ENCODE measurements around the gene FAM3A.

Gene FAM3A

DNA sequence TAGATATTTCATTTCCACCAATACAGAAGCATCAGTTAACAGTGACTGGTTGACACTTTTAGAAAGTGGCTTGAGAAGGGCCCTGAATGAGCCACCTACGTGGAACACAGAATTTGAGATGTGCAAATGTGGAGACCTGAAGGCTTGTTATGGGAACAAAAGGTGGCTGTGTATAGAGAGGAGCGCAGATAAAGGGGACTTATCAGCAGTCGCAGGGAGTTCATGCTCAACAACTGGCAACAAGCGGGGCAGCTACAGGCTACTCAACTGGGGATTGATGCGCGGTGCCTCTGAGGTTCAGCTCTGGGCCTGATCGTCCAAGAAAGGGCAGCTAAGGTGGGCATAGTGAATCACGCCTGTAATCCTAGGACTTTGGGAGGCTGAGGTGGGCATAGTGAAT is 3.4 kb upstream of the FAM3A start:
- Histone ChIP-seq H2AFZ (ENCODE audit: low read length) (no peak overlapping the region), H3K4me3 (ENCODE audit: low read depth, low read length, poor library complexity, severe bottlenecking) (no peak overlapping the region), H3K4me1 (ENCODE audit: insufficient read depth, low read length, severe bottlenecking) (peaks cover 13% of the 10 kb centered on the region), H3F3A (ENCODE audit: insufficient read depth, low read length) (no peaks in the 10 kb centered on the region), H3K4me2 (ENCODE audit: low read length) (no peak overlapping the region), H3K36me3 (ENCODE audit: insufficient read depth, low read length) (no peaks in the 10 kb centered on the region), H3K9me3 (ENCODE audit: low read length) (no peaks in the 10 kb centered on the region), H3K27ac (ENCODE audit: low read depth, low read length, poor library complexity, severe bottlenecking) (no peak overlapping the region), H3K27me3 (ENCODE audit: insufficient read depth, low read length) (no peaks in the 10 kb centered on the region), H4K20me1 (ENCODE audit: insufficient read depth, low read length) (no peaks in the 10 kb centered on the region), H3K9me2 (ENCODE audit: low read depth, low read length) (no peaks in the 10 kb centered on the region), H3K9ac (ENCODE audit: low read length) (no peak overlapping the region), H3K79me2 (ENCODE audit: insufficient read depth, low read length) (no peaks in the 10 kb centered on the region)
- no peak for TF ChIP-seq EZH2 (IDR thresholded peaks at IDR 0.05; ENCODE audit: borderline replicate concordance, low read length)
- TF ChIP-seq, protein P1, sequence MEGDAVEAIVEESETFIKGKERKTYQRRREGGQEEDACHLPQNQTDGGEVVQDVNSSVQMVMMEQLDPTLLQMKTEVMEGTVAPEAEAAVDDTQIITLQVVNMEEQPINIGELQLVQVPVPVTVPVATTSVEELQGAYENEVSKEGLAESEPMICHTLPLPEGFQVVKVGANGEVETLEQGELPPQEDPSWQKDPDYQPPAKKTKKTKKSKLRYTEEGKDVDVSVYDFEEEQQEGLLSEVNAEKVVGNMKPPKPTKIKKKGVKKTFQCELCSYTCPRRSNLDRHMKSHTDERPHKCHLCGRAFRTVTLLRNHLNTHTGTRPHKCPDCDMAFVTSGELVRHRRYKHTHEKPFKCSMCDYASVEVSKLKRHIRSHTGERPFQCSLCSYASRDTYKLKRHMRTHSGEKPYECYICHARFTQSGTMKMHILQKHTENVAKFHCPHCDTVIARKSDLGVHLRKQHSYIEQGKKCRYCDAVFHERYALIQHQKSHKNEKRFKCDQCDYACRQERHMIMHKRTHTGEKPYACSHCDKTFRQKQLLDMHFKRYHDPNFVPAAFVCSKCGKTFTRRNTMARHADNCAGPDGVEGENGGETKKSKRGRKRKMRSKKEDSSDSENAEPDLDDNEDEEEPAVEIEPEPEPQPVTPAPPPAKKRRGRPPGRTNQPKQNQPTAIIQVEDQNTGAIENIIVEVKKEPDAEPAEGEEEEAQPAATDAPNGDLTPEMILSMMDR (IDR thresholded peaks at IDR 0.05; ENCODE audit: low read length): no peak

DNA sequence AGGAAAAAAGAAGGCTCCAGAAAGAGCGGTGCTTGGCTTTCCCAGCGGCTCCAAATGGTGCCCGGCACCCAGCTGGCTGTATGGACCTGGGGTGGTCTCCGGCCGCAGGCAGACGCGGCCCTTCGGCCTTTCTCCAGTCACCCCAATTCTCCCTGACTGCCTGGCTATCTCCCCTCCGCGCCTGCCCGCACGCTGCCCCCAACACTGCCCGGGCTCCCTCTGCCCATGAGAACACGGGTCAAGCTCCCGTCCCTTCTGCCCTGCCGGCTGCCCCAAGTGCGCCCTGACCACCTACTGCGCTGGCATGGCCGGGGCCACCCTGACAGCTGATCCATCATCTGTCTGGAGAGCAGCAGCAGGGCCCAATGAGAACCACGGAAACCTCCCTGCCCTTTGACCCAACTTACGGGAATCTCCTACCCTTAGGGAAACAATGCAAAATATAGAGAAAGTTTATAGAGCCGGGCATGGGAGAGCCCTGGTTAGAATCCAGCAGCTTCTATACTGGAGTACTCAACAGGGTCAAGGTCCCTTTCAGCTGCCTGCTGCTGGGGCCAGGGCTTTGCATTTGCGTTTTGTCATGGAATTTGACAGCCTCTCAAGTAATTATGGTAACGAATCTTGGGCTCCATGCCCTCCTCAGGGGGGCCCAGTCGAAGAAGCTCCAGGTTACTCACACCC is 1.2 kb upstream of the FAM3A start:
- Histone ChIP-seq H3K79me2 (ENCODE audit: insufficient read depth, low read length) (no peaks in the 10 kb centered on the region), H3K4me2 (ENCODE audit: low read length) (peak overlapping the region; percentile 96; the same call in 1 of the 2 replicates), H3K9me3 (ENCODE audit: low read length) (no peaks in the 10 kb centered on the region), H3K27me3 (ENCODE audit: insufficient read depth, low read length) (no peaks in the 10 kb centered on the region), H3K9me2 (ENCODE audit: low read depth, low read length) (no peaks in the 10 kb centered on the region), H3K9ac (ENCODE audit: low read length) (no peak overlapping the region; the same call in 1 of the 2 replicates), H3K36me3 (ENCODE audit: insufficient read depth, low read length) (no peaks in the 10 kb centered on the region), H3F3A (ENCODE audit: insufficient read depth, low read length) (no peaks in the 10 kb centered on the region), H3K4me1 (ENCODE audit: insufficient read depth, low read length, severe bottlenecking) (peaks cover 13% of the 10 kb centered on the region), H2AFZ (ENCODE audit: low read length) (no peak overlapping the region), H3K27ac (ENCODE audit: low read depth, low read length, poor library complexity, severe bottlenecking) (no peak overlapping the region), H4K20me1 (ENCODE audit: insufficient read depth, low read length) (no peaks in the 10 kb centered on the region), H3K4me3 (ENCODE audit: low read depth, low read length, poor library complexity, severe bottlenecking) (peak overlapping the region; percentile 78)
- TF ChIP-seq EZH2 (IDR thresholded peaks at IDR 0.05; ENCODE audit: borderline replicate concordance, low read length): no peak
- TF ChIP-seq, protein P1 (IDR thresholded peaks at IDR 0.05; ENCODE audit: low read length): no peak

DNA sequence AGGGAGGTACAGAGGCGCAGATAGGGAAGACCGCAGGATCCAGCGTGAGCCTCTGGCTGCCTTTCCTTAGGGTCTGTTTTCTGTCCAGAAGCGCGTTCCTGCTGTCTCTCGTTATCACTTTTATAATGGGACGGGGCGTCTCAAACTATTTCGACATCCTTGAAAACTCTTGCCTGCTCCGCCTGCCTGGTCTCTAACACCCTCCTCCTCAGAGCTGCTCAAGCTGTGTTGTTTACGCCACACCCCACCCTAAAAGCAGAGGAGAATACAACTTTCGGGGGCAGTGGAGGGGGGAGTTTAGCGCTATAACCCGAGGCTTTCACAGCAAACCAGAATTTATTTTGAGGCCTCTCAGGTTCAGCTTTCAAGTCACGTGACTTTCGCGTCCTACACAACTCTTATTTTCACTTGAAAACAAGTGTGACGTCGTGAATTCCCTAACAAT is 646 bp upstream of the FAM3A start:
- Histone ChIP-seq H3K4me1 (ENCODE audit: insufficient read depth, low read length, severe bottlenecking) (peaks cover 13% of the 10 kb centered on the region), H3K27me3 (ENCODE audit: insufficient read depth, low read length) (no peaks in the 10 kb centered on the region), H4K20me1 (ENCODE audit: insufficient read depth, low read length) (no peaks in the 10 kb centered on the region), H3K9me2 (ENCODE audit: low read depth, low read length) (no peaks in the 10 kb centered on the region), H3K9ac (ENCODE audit: low read length) (peak overlapping the region; percentile 90), H3F3A (ENCODE audit: insufficient read depth, low read length) (no peaks in the 10 kb centered on the region), H2AFZ (ENCODE audit: low read length) (peak overlapping the region; percentile 75; the same call in 1 of the 2 replicates), H3K4me3 (ENCODE audit: low read depth, low read length, poor library complexity, severe bottlenecking) (peak overlapping the region; percentile 78), H3K79me2 (ENCODE audit: insufficient read depth, low read length) (no peaks in the 10 kb centered on the region), H3K9me3 (ENCODE audit: low read length) (no peaks in the 10 kb centered on the region), H3K27ac (ENCODE audit: low read depth, low read length, poor library complexity, severe bottlenecking) (peak overlapping the region; percentile 40), H3K36me3 (ENCODE audit: insufficient read depth, low read length) (no peaks in the 10 kb centered on the region), H3K4me2 (ENCODE audit: low read length) (peak overlapping the region; percentile 96)
- TF ChIP-seq, protein P1 (IDR thresholded peaks at IDR 0.05; ENCODE audit: low read length): no peak
- TF ChIP-seq EZH2 (IDR thresholded peaks at IDR 0.05; ENCODE audit: borderline replicate concordance, low read length): no peak

Measured in OCI-LY1 (cell line).